ENCODE data around the gene STPG4. TPM values are rescaled to one million over a fixed set of nuclear protein-coding genes. Genes with fewer than 3 reads are reported as not detected.

STPG4 gene
- polyA plus RNA-seq, 12 donors = 0.14 to 0.35 (median 0.24) TPM; not detected in 8

Other genes starting within 250 kb of the STPG4 start
- gene MCFD2, start 239.5 kb downstream of the STPG4 start, polyA plus RNA-seq (ENCODE audit: insufficient read length in 12 of 12) = 10 to 100 TPM in 11 of 12 donors, not detected in 1; 40.6 to 83.0 (median 51.1) TPM
- gene TTC7A, start 214.1 kb downstream of the STPG4 start, polyA plus RNA-seq (ENCODE audit: insufficient read length in 12 of 12) = 10 to 100 TPM in 2 of 12 donors, 1 to 10 TPM in 9, not detected in 1; 5.9 to 14.4 (median 6.9) TPM
- gene CALM2, start 21.2 kb upstream of the STPG4 start, polyA plus RNA-seq (ENCODE audit: insufficient read length in 12 of 12) = 100 to 1,000 TPM in 11 of 12 donors, not detected in 1; 315 to 633 (median 520) TPM
- 100 to 1,000 TPM in 1 of 12 donors, 10 to 100 TPM in 2, 1 to 10 TPM in 7, under 1 TPM in 1, not detected in 1; 0.92 to 238 (median 2.4) TPM for gene EPCAM, start 214.0 kb upstream of the STPG4 start, polyA plus RNA-seq (ENCODE audit: insufficient read length in 12 of 12)
- 10 to 100 TPM in 11 of 12 donors, not detected in 1; 24.1 to 39.3 (median 32.9) TPM for gene MSH2, start 247.8 kb upstream of the STPG4 start, polyA plus RNA-seq (ENCODE audit: insufficient read length in 12 of 12)